GM23248 (cell line): ENCODE measurements around the gene ANKRD12. TPM values are rescaled to one million over a fixed set of nuclear protein-coding genes. Genes with fewer than 3 reads are reported as not detected.

Experiments used
- DNase-seq: peaks from one replicate; pipeline ENCODE4 v3.0.0-alpha.2; 2015
- H2AFZ ChIP-seq: fragments of 200-600 bp; sonication (generic); 2 replicates; pipeline ENCODE4 v1.6.1; 2016; ENCODE audit warnings: antibody characterized with exemption
- H3F3A ChIP-seq: fragments of 200-600 bp; sonication (generic); 2 replicates; pipeline ENCODE4 v1.6.1; 2016; ENCODE audit warnings: mild to moderate bottlenecking, antibody characterized with exemption, mixed run types; ENCODE audit not compliant: insufficient read depth
- H3K27ac ChIP-seq: fragments of 200-600 bp; sonication (generic); 2 replicates; pipeline ENCODE4 v1.5.1; 2016; ENCODE audit warnings: mild to moderate bottlenecking
- H3K27me3 ChIP-seq: fragments of 200-600 bp; sonication (generic); replicated peaks from 2 replicates; pipeline ENCODE4 v1.6.1; 2016; ENCODE audit warnings: mild to moderate bottlenecking; ENCODE audit not compliant: insufficient read depth
- H3K36me3 ChIP-seq: fragments of 200-600 bp; sonication (generic); 2 replicates; pipeline ENCODE4 v1.6.1; 2016; ENCODE audit warnings: low read depth, mild to moderate bottlenecking
- H3K4me1 ChIP-seq: fragments of 200-600 bp; sonication (generic); 2 replicates; pipeline ENCODE4 v1.6.1; 2016; ENCODE audit warnings: mild to moderate bottlenecking; ENCODE audit not compliant: insufficient read depth
- H3K4me2 ChIP-seq: fragments of 200-600 bp; sonication (generic); one replicate; pipeline ENCODE4 v1.6.1; 2016; ENCODE audit warnings: mild to moderate bottlenecking; ENCODE audit not compliant: unreplicated experiment
- H3K4me3 ChIP-seq: fragments of 200-600 bp; sonication (generic); 2 replicates; pipeline ENCODE4 v1.5.1; 2016; ENCODE audit warnings: mild to moderate bottlenecking
- H3K79me2 ChIP-seq: fragments of 200-600 bp; sonication (generic); 2 replicates; pipeline ENCODE4 v1.6.1; 2016; ENCODE audit warnings: mild to moderate bottlenecking; ENCODE audit not compliant: insufficient read depth
- H3K9ac ChIP-seq: fragments of 200-600 bp; sonication (generic); 2 replicates; pipeline ENCODE4 v1.6.1; 2016; ENCODE audit warnings: mild to moderate bottlenecking
- H3K9me2 ChIP-seq: fragments of 200-600 bp; sonication (generic); 2 replicates; pipeline ENCODE4 v1.6.1; 2016; ENCODE audit warnings: mixed run types, mild to moderate bottlenecking, moderate library complexity; ENCODE audit not compliant: insufficient read depth
- H3K9me3 ChIP-seq: fragments of 200-600 bp; sonication (generic); one replicate; pipeline ENCODE4 v1.6.1; 2017; ENCODE audit warnings: low read depth
- H4K20me1 ChIP-seq: fragments of 200-600 bp; sonication (generic); 2 replicates; pipeline ENCODE4 v1.6.0; 2016; ENCODE audit not compliant: insufficient read depth
- EZH2 ChIP-seq: fragments of 200-600 bp; sonication (generic); IDR thresholded peaks from 2 replicates; pipeline ENCODE4 v1.6.1; 2018; ENCODE audit warnings: antibody characterized with exemption, mild to moderate bottlenecking; ENCODE audit not compliant: insufficient read depth, poor library complexity, severe bottlenecking
- EZH2phosphoT487 ChIP-seq: fragments of 200-600 bp; sonication (generic); IDR thresholded peaks from 2 replicates; pipeline ENCODE4 v1.6.1; 2018; ENCODE audit warnings: antibody characterized with exemption, moderate library complexity, mild to moderate bottlenecking, low read depth; ENCODE audit not compliant: insufficient read depth
- WGBS, 2 experiments: methylation state at CpG; one replicate each; pipeline ENCODE4 v1.1.6; 2015 to 2017; ENCODE audit warnings: low lambda C conversion rate in 2 of 2, low coverage in 1 of 2; ENCODE audit errors: missing lambda C conversion rate in 2 of 2; 5-methylcytosine and 5-hydroxymethylcytosine counted together
- in situ Hi-C: fragments of 300-500 bp; cut with MboI; formaldehyde crosslinking; loops from 2 replicates; pipeline ENCODE4 v1.15.0; 2020
- polyA plus RNA-seq: library from polyadenylated mRNA; unstranded; fragments of >200 nt; fragmentation: Nextera tagmentation; extraction: Ambion mirVana; gene quantifications from 2 replicates; pipeline ENCODE4 v1.2.1, GENCODE V29; 2016
- total RNA-seq: library from RNA; depleted of rRNA; stranded (reverse); fragments of >200 nt; shearing (Covaris generic); gene quantifications from 2 replicates; pipeline ENCODE4 v1.2.3, GENCODE V29; 2014

Gene ANKRD12
- total and polyA plus RNA-seq, 2 experiments from 2014 or later: 16.5 to 34.8 TPM

DNA sequence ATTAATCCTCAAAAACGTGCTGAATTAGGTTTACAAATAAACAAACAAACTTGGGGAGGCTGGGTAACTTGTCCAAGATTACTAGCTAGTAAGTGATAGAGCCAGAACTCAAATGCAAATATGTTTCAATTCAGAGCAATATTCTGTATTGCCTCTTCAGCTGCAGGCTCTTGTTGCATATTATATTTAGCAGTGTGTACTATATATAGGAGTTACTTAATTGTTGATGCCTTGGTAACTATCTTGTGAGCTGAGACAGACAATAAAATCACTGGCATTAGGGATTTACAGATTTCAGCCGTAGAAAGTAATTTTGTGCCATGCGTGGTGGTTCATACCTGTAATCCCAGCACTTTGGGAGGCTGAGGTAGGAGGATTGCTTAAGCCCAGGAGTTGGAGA is 10.2 kb upstream of the ANKRD12 start:
- WGBS, 2 experiments: 71 to 78% methylated on average over 3 of the region's 3 CpGs
- Histone ChIP-seq H3K79me2 (peaks cover 99% of the 10 kb centered on the region), H3K27me3 (no peaks in the 10 kb centered on the region), H4K20me1 (no peaks in the 10 kb centered on the region), H3K4me1 (peaks cover 26% of the 10 kb centered on the region), H3K9me3 (no peaks in the 10 kb centered on the region), H3K27ac (no peak overlapping the region), H3K4me3 (no peak overlapping the region), H3K36me3 (peaks cover 55% of the 10 kb centered on the region), H3K9me2 (no peaks in the 10 kb centered on the region), H3F3A (peaks cover 25% of the 10 kb centered on the region), H3K9ac (no peak overlapping the region), H3K4me2 (no peak overlapping the region), H2AFZ (no peak overlapping the region)
- TF ChIP-seq EZH2phosphoT487 (no peak), EZH2 (no peak)
- in situ Hi-C loops: no loop called here
- no peak for DNase-seq

DNA sequence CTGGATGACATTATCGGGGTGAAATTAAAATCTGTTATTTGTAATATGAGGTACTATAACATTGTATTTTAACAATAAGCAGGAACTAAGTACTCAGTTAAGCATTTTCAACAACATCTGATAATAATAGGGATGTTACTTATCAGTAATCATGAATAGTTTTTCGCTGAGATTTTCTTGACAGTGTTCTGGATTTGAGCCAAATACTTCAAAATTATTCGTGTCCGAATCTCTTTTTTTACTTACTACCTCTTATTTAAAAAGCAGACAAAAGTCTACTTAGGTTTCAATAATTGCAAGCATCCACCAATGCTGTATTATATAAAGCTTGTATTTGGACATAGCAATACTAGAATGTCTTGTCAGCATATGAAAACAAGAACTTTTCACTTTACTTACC is 6.4 kb upstream of the ANKRD12 start:
- Histone ChIP-seq H3K27ac (no peak overlapping the region), H3K27me3 (no peaks in the 10 kb centered on the region), H2AFZ (no peak overlapping the region), H3K79me2 (peaks cover 88% of the 10 kb centered on the region), H3K4me2 (no peak overlapping the region), H3K9ac (no peak overlapping the region), H3K4me3 (no peak overlapping the region), H3K9me2 (no peaks in the 10 kb centered on the region), H3K36me3 (peaks cover 59% of the 10 kb centered on the region), H3K9me3 (no peaks in the 10 kb centered on the region), H4K20me1 (no peaks in the 10 kb centered on the region), H3K4me1 (peaks cover 13% of the 10 kb centered on the region), H3F3A (peaks cover 51% of the 10 kb centered on the region)
- no peak for DNase-seq
- TF ChIP-seq EZH2 (no peak), EZH2phosphoT487 (no peak)
- 87 to 88% methylated on average over 4 of the region's 4 CpGs for WGBS, 2 experiments
- in situ Hi-C loops: no loop called here

DNA sequence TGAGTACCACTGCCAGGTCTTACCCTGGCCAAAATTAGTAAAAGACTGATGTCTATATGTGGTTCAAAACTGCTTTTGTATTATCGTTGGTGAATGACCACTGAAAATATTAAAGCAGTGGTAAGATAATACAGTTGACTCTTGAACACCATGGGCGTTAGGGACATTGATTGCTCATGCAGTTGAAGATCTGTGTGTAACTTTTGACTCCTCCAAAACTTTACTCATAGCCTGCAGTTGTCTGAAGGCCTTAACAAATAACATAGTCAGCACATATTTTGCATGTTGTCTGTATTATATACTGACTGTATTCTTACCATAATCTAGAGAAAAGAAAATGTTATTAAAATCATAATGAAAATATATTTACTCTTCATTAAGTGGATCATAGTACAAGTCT is 5.8 kb upstream of the ANKRD12 start:
- peak; percentile 70 for DNase-seq
- in situ Hi-C loops: no loop called here

DNA sequence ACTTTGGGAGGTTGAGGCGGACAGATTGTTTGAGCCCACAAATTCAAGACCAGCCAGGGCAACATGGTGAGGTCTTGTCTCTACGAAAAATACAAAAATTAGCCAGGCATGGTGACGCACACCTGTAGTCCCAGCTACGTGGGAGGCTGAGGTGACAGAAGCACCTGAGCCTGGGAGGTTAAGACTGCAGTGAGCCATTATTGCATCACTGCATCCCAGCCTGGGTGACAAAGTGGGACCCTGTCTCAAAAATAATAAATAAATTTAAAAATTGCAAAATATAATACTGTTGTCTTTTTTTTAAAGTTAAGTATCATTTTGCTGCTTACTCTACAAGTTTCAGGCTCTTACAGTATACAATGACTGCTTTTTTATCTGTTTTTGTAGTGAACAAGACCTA is 4.0 kb upstream of the ANKRD12 start:
- Histone ChIP-seq H3K4me1 (peaks cover 9% of the 10 kb centered on the region; the same call in 1 of the 2 replicates), H3K9me2 (no peaks in the 10 kb centered on the region), H3K9ac (no peak overlapping the region), H3K27ac (no peak overlapping the region), H3F3A (peaks cover 58% of the 10 kb centered on the region), H3K9me3 (no peaks in the 10 kb centered on the region), H3K4me2 (no peak overlapping the region), H3K79me2 (peaks cover 64% of the 10 kb centered on the region), H3K36me3 (peaks cover 47% of the 10 kb centered on the region; the same call in 1 of the 2 replicates), H3K4me3 (no peak overlapping the region), H3K27me3 (no peaks in the 10 kb centered on the region), H4K20me1 (no peaks in the 10 kb centered on the region), H2AFZ (no peak overlapping the region)
- in situ Hi-C loops: no loop called here
- WGBS, 2 experiments: 96 to 97% methylated on average over 4 of the region's 4 CpGs
- no peak for TF ChIP-seq EZH2phosphoT487
- TF ChIP-seq EZH2: no peak
- DNase-seq: no peak

More for the DNA sequence above, 5.8 kb upstream of the ANKRD12 start:
- Histone ChIP-seq H2AFZ (no peak overlapping the region), H3K79me2 (peaks cover 82% of the 10 kb centered on the region), H3K4me1 (peaks cover 9% of the 10 kb centered on the region; the same call in 1 of the 2 replicates), H3K9me3 (no peaks in the 10 kb centered on the region), H3K27ac (peak overlapping the region; percentile 24; the same call in 1 of the 2 replicates), H3K9ac (no peak overlapping the region), H3K4me2 (no peak overlapping the region), H3K36me3 (peaks cover 62% of the 10 kb centered on the region), H3K9me2 (no peaks in the 10 kb centered on the region), H3F3A (peaks cover 57% of the 10 kb centered on the region), H4K20me1 (no peaks in the 10 kb centered on the region), H3K27me3 (no peaks in the 10 kb centered on the region), H3K4me3 (no peak overlapping the region)
- no peak for TF ChIP-seq EZH2
- TF ChIP-seq EZH2phosphoT487: no peak
- 60 to 67% methylated on average over 2 of the region's 2 CpGs for WGBS, 2 experiments

DNA sequence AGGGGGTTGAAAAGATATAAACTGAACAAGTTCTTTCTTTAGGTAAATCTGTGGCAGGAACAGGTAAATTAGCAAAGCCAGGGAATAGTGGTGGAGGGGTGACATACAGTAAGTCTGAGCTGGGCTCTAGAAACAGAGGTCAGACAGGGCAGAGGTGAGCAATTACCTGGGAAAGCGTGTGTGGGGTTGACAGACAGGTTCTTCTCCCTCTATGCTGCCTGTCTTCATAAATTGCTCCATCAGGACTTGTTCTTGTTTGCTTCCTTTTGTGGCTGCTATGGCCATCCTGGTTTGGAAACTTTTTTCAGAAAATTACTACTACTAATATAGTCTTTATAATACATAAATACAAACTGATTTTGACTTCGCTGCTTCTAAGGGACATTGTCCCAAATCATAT is 3.4 kb upstream of the ANKRD12 start:
- Histone ChIP-seq H2AFZ (no peak overlapping the region), H3K9ac (no peak overlapping the region), H3K9me2 (no peaks in the 10 kb centered on the region), H3K4me3 (no peak overlapping the region), H4K20me1 (no peaks in the 10 kb centered on the region), H3K79me2 (peaks cover 64% of the 10 kb centered on the region), H3K4me1 (peaks cover 9% of the 10 kb centered on the region; the same call in 1 of the 2 replicates), H3K27me3 (no peaks in the 10 kb centered on the region), H3K9me3 (no peaks in the 10 kb centered on the region), H3K4me2 (no peak overlapping the region), H3K27ac (no peak overlapping the region), H3F3A (peaks cover 64% of the 10 kb centered on the region), H3K36me3 (peaks cover 41% of the 10 kb centered on the region; the same call in 1 of the 2 replicates)
- in situ Hi-C loops: no loop called here
- no peak for DNase-seq
- no peak for TF ChIP-seq EZH2
- TF ChIP-seq EZH2phosphoT487: no peak
- WGBS, 2 experiments: 97 to 98% methylated on average over 2 of the region's 2 CpGs
